Neural cell (in vitro differentiated cells): Measurements from ENCODE around the gene PLIN3.

ENCODE experiments used
- CTCF ChIP-seq: fragments of 450-650 bp; IDR thresholded peaks from 2 replicates; pipeline ENCODE4 v1.5.1; 2014; ENCODE audit warnings: antibody characterized with exemption, mild to moderate bottlenecking, moderate library complexity; ENCODE audit not compliant: poor library complexity, severe bottlenecking
- EP300 ChIP-seq: fragments of 450-650 bp; conservative IDR thresholded peaks from 2 replicates; pipeline ENCODE4 v1.6.1; 2014; ENCODE audit warnings: antibody characterized with exemption, mild to moderate bottlenecking, moderate library complexity; ENCODE audit not compliant: poor library complexity, severe bottlenecking
- EZH2 ChIP-seq: fragments of 200-600, 300-800 bp; shearing (Covaris generic), sonication (generic); IDR thresholded peaks from 2 replicates; pipeline ENCODE4 v1.6.1; 2014; ENCODE audit warnings: antibody characterized with exemption, low read length, borderline replicate concordance, mild to moderate bottlenecking; ENCODE audit not compliant: insufficient read depth, poor library complexity, severe bottlenecking
- POLR2AphosphoS5 ChIP-seq: IDR thresholded peaks from 2 replicates; pipeline ENCODE4 v1.6.1; 2012
- REST ChIP-seq: IDR thresholded peaks from 2 replicates; pipeline ENCODE4 v1.6.1; 2012; ENCODE audit warnings: borderline replicate concordance
- SMC3 ChIP-seq: fragments of 450-650 bp; conservative IDR thresholded peaks from 2 replicates; pipeline ENCODE4 v1.6.1; 2014; ENCODE audit warnings: antibody characterized with exemption, mild to moderate bottlenecking, moderate library complexity; ENCODE audit not compliant: poor library complexity
- TAF1 ChIP-seq: IDR thresholded peaks from 2 replicates; pipeline ENCODE4 v1.6.1; 2012; ENCODE audit warnings: low read depth

GRCh38 chr19:4909897-4910593 lies 42.6 kb upstream of the PLIN3 start:
- TF ChIP-seq CTCF (no peak), EP300 (no peak), EZH2 (no peak), POLR2AphosphoS5 (no peak), REST (no peak), TAF1 (no peak), SMC3 (no peak)
